Activated CD4-positive, alpha-beta T cell treated with anti-CD3 and anti-CD28 coated beads, Interleukin-2, amount 50 U/mL, for 1 hour (primary cell): ENCODE measurements around the gene PRAMEF26.
"Not testable (repeated sequence)": the region's sequence is repeated elsewhere in the genome, so short reads cannot be mapped to it uniquely, and the experiment has no call there.

Experiments used
- DNase-seq: peaks from one replicate; pipeline ENCODE4 v3.0.0-alpha.2; 2020

PRAMEF26 gene

GRCh38 chr1:13155909-13156308 lies at the start of gene PRAMEF26:
TSS of gene PRAMEF26 (minus strand) at chr1:13156009. CDS start at chr1:13153095, 2,914 bp downstream.
- not testable (repeated sequence) for DNase-seq

GRCh38 chr1:13201309-13201708 lies 45.5 kb upstream of the PRAMEF26 start, which contains the start of gene PRAMEF13:
TSS of gene PRAMEF13 (minus strand) at chr1:13201409. CDS start at chr1:13199589, 1,820 bp downstream.
- DNase-seq: not testable (repeated sequence)

- not testable (repeated sequence) for DNase-seq
These were observed 15.7 kb upstream of the PRAMEF26 start, which contains the start of gene PRAMEF9 for GRCh38 chr1:13171548-13171947. TSS of gene PRAMEF9 (plus strand) at chr1:13171848. CDS start at chr1:13175281, 3,433 bp downstream.

- DNase-seq: not testable (repeated sequence)
These were observed 9.7 kb upstream of the PRAMEF26 start, which contains the start of gene HNRNPCL4 for GRCh38 chr1:13165531-13165930. TSS of gene HNRNPCL4 (minus strand) at chr1:13165631. CDS start at chr1:13165467, 164 bp downstream.

GRCh38 chr1:13116754-13117153 lies 39.1 kb downstream of the PRAMEF26 start, which contains the start of gene HNRNPCL2:
TSS of gene HNRNPCL2 (minus strand) at chr1:13116854. CDS start at chr1:13116400, 454 bp downstream.
- DNase-seq: not testable (repeated sequence)
